Panc1 (cell line): ENCODE measurements around the gene ESYT2. TPM values are rescaled to one million over a fixed set of nuclear protein-coding genes. Genes with fewer than 3 reads are reported as not detected.

Experiments
- ATAC-seq: fragments of 200-7000 bp; cut with Tn5 transposase; 2 replicates; pipeline ENCODE4 v1.9.1; 2020; ENCODE audit warnings: mild to moderate bottlenecking, moderate library complexity
- BruUV-seq: library from RNA; stranded (reverse); fragments of 400-500 nt; replicated peaks from 2 replicates; lab custom pipeline; 2021; lab: Mats Ljungman, UMichigan
- CTCF ChIA-PET: fragments of 300-600 bp; sonication (Branson Sonifier 250); formaldehyde crosslinking; loops from one replicate; lab custom pipeline; 2022; ENCODE audit warnings: antibody characterized with exemption; lab: Charles Lee
- POLR2A ChIA-PET: fragments of 300-600 bp; sonication (Branson Sonifier 250); formaldehyde crosslinking; loops from one replicate; lab custom pipeline; 2022; ENCODE audit warnings: antibody characterized with exemption; lab: Charles Lee
- DNase-seq: peaks from one replicate; pipeline ENCODE4 v3.0.0-alpha.2; 2010; ENCODE audit warnings: low read depth, low spot score
- H3K27ac ChIP-seq: 2 replicates; pipeline ENCODE4 v1.5.1; 2011; ENCODE audit warnings: mild to moderate bottlenecking, low read length, inconsistent platforms
- H3K27me3 ChIP-seq: fragments of 200-500 bp; sonication (Bioruptor generic); 2 replicates; pipeline ENCODE4 v1.6.0; 2014; ENCODE audit warnings: low read length, inconsistent platforms; ENCODE audit not compliant: control insufficient read depth, insufficient read depth
- H3K36me3 ChIP-seq: fragments of 200-500 bp; sonication (Bioruptor generic); 2 replicates; pipeline ENCODE4 v1.5.1; 2014; ENCODE audit warnings: inconsistent platforms, mild to moderate bottlenecking, low read length, moderate library complexity; ENCODE audit not compliant: control insufficient read depth, insufficient read depth
- H3K4me1 ChIP-seq: 2 replicates; pipeline ENCODE4 v1.5.1; 2011; ENCODE audit warnings: inconsistent platforms, mild to moderate bottlenecking, low read length, moderate library complexity; ENCODE audit not compliant: control insufficient read depth, insufficient read depth
- H3K4me3 ChIP-seq, 2 experiments: 2 replicates each; pipeline ENCODE4 v1.5.1; 2011 to 2012; ENCODE audit warnings: low read depth in 2 of 2, low read length in 2 of 2, mild to moderate bottlenecking in 2 of 2, inconsistent platforms in 1 of 2, moderate library complexity in 1 of 2
- H3K9me3 ChIP-seq: fragments of 200-500 bp; sonication (Bioruptor generic); 2 replicates; pipeline ENCODE4 v1.5.1; 2014; ENCODE audit warnings: low read depth, mild to moderate bottlenecking, inconsistent platforms, low read length, moderate library complexity; ENCODE audit not compliant: control insufficient read depth, insufficient read depth
- CTCF ChIP-seq: fragments of 450-650 bp; IDR thresholded peaks from 2 replicates; pipeline ENCODE4 v1.5.1; 2017; ENCODE audit warnings: mild to moderate bottlenecking
- POLR2AphosphoS5 ChIP-seq: IDR thresholded peaks from 2 replicates; pipeline ENCODE4 v1.6.1; 2012; ENCODE audit warnings: mild to moderate bottlenecking, low read depth, low read length, moderate library complexity
- REST ChIP-seq, 2 experiments: IDR thresholded peaks; 2 replicates each; pipeline ENCODE4 v1.6.1; 2011 to 2012; ENCODE audit warnings: low read depth in 2 of 2, control low read depth in 1 of 2, low read length in 1 of 2, mild to moderate bottlenecking in 1 of 2, moderate library complexity in 1 of 2; ENCODE audit not compliant: insufficient read depth in 1 of 2
- SIN3A ChIP-seq: IDR thresholded peaks from 2 replicates; pipeline ENCODE4 v1.6.1; 2012; ENCODE audit warnings: low read depth, mild to moderate bottlenecking, low read length, moderate library complexity, borderline replicate concordance; ENCODE audit not compliant: insufficient read depth
- TCF7L2 ChIP-seq: IDR thresholded peaks from 2 replicates; pipeline ENCODE4 v1.6.1; 2011; ENCODE audit warnings: mild to moderate bottlenecking, low read depth, low read length, inconsistent platforms
- in situ Hi-C: cut with HindIII; loops from 2 replicates; pipeline ENCODE4 v1.10.0; 2016; ENCODE audit warnings: low sequenced_read_pairs, low pct_unique_long_range_greater_than_20kb
- intact Hi-C: fragments of 100-400 bp; cut with micrococcal nuclease; formaldehyde crosslinking; loops from one replicate; pipeline ENCODE4 v1.10.0; 2022; ENCODE audit not compliant: unreplicated experiment
- total RNA-seq: library from RNA; stranded (reverse); gene quantifications from one replicate; pipeline ENCODE4 v1.2.1, GENCODE V29; 2021; ENCODE audit not compliant: unreplicated experiment

ESYT2 gene
- total RNA-seq, 1 experiment from 2014 or later: 92.7 TPM

- Histone ChIP-seq H3K4me3 (no peak overlapping the region), H3K36me3 (no peaks in the 10 kb centered on the region; the same call in 1 of the 2 replicates), H3K9me3 (no peaks in the 10 kb centered on the region), H3K4me1 (peaks cover 11% of the 10 kb centered on the region), H3K27ac (no peak overlapping the region), H3K27me3 (no peaks in the 10 kb centered on the region)
- in situ Hi-C loops: no loop called here
- DNase-seq (no peak), ATAC-seq (no peak)
- TF ChIP-seq SIN3A (no peak), TCF7L2 (no peak), POLR2AphosphoS5 (no peak), REST (IDR thresholded peaks at IDR 0.05; ENCODE audit: insufficient read depth in 1 of 2, low read depth in 2 of 2, low read length in 1 of 2) (no peak), CTCF (no peak)
- POLR2A ChIA-PET: no interaction called here
- intact Hi-C loops: no loop called here
- no TSS peak for BruUV-seq
- CTCF ChIA-PET: no interaction called here
These were observed 2.4 kb upstream of the ESYT2 start for GRCh38 chr7:158831738-158832091.

- no peak for DNase-seq
- Histone ChIP-seq H3K4me1 (peaks cover 18% of the 10 kb centered on the region), H3K27ac (peak overlapping the region; percentile 92), H3K9me3 (no peaks in the 10 kb centered on the region), H3K4me3 (peak overlapping the region; percentile 83 to 87), H3K36me3 (no peaks in the 10 kb centered on the region; the same call in 1 of the 2 replicates), H3K27me3 (no peaks in the 10 kb centered on the region)
- POLR2A ChIA-PET: interaction anchor here (0.7 to 1.0 kb wide), 2 partner anchors 18 to 33 kb away, joined by 3 to 4 read pairs; no protein-coding TSS in a partner anchor
- in situ Hi-C loops (no loop called here), intact Hi-C loops (no loop called here)
- no TSS peak for BruUV-seq
- CTCF ChIA-PET: no interaction called here
- no peak for TF ChIP-seq SIN3A
- TF ChIP-seq TCF7L2: no peak
- TF ChIP-seq POLR2AphosphoS5: no peak
- TF ChIP-seq CTCF: no peak
- TF ChIP-seq REST (IDR thresholded peaks at IDR 0.05; ENCODE audit: insufficient read depth in 1 of 2, low read depth in 2 of 2, low read length in 1 of 2): no peak
- no peak for ATAC-seq
These were observed 958 bp upstream of the ESYT2 start for GRCh38 chr7:158830211-158830723.
